Choroid plexus epithelial cell (primary cell): ENCODE results near the gene CNKSR2.

Experiments used
- DNase-seq: peaks from one replicate; pipeline ENCODE4 v3.0.0-alpha.2; 2010; ENCODE audit warnings: low read depth
- H3K4me3 ChIP-seq: 2 replicates; pipeline ENCODE4 v1.5.1; 2011; ENCODE audit warnings: low read depth, mild to moderate bottlenecking, control low read depth, low read length, moderate library complexity
- CTCF ChIP-seq: conservative IDR thresholded peaks from 2 replicates; pipeline ENCODE4 v1.5.1; 2011; ENCODE audit warnings: low read depth, mild to moderate bottlenecking, control low read depth, inconsistent platforms, low read length, moderate library complexity

The CNKSR2 gene

GRCh38 chrX:21394792-21395191 lies 20.6 kb downstream of the CNKSR2 start:
- TF ChIP-seq CTCF: no peak
- DNase-seq: no peak
- H3K4me3 ChIP-seq: no peak overlapping the region

DNA sequence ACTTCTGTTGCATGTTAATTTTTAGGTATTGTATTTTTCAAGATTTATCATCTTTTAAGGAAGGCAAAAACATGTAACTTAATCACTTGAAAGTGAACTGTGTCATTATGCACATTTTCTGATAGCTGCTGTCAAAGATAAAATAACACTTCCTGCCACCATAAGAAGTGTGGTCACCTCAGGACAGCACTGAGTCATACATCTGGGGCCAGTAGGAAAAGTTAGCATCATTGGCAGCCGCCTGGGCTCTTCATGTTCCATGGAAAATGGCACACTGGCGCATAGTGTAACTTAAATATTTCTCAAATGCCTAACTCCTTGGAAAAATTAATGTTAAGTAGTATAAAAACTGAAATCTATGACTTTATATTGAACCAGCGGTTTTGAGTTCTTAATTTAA lies 24.2 kb downstream of the CNKSR2 start:
- no peak for DNase-seq
- no peak overlapping the region for H3K4me3 ChIP-seq
- no peak for TF ChIP-seq CTCF

DNA sequence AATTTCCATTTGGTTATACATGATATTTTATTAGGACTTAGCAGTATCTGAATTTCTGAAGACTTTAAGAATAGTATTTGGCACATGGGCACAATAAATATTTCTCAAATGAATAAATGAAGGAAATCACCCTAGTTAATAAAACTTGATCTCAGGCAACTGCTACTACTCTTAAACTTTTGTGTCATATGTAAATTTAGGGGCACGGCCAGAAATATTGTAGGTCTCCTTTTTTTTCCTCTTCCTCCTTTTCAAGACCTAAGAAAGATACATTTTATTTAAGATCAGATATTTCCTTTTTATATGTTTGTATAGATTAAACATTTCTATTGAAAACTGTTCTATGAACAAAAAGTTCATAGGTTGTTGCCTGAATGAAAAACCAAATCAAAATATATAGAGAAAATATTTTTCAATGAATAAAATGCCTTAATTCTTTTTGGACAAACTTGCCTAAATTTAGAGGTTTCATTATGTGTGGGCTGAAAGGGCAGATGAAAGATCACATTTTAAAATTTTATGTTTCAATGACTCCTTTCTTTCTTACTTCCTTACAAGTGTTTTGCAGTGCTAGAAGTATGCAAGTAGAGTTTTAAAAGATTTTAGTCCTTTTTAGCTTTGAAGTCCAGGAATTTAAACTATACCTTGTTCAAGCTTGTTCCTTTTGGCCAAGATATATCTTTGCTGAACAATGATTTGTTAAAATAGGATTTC lies 26.3 kb downstream of the CNKSR2 start:
- no peak for TF ChIP-seq CTCF
- no peak for DNase-seq
- H3K4me3 ChIP-seq: no peak overlapping the region

DNA sequence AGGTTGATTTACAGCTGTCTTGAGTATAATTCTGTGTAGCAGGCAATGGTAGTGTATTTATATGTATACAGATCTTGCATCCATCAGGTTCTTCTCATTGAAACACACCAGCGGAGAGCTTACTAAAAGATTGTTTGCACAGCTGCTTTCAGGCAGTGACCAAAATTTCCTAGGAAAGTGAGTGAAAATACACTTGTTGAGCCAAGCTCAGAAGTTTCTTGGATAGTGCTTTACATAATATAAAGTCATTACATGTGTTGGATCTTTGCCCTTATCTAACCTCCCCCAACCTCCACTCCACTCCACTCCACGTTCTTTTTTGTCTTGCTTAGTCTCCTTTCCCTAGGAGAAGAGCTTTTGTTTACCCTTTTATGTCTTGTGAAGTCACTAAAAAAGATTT lies 34.1 kb downstream of the CNKSR2 start:
- no peak for DNase-seq
- no peak overlapping the region for H3K4me3 ChIP-seq
- no peak for TF ChIP-seq CTCF

DNA sequence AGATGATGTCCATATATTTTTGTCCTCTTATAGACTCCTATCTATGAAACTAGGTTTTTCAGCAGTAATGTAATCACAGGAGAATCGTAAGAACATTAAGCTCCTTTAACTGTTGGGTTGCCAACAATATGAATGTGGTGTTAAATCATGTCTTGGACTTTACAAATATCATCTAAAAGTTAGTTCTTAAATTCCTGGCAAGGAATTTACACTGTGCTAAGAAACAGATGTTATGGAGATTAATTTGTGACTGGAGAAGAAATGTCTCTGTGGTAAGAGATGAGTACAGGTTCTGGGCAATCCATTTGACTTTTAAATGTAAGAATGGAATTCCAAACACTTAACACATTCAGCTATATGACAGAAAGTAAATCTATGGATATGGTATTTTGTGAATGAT lies 34.6 kb downstream of the CNKSR2 start:
- DNase-seq: no peak
- no peak overlapping the region for H3K4me3 ChIP-seq
- TF ChIP-seq CTCF: no peak

GRCh38 chrX:21412029-21412428 lies 37.8 kb downstream of the CNKSR2 start:
- no peak for TF ChIP-seq CTCF
- H3K4me3 ChIP-seq: no peak overlapping the region
- DNase-seq: no peak

DNA sequence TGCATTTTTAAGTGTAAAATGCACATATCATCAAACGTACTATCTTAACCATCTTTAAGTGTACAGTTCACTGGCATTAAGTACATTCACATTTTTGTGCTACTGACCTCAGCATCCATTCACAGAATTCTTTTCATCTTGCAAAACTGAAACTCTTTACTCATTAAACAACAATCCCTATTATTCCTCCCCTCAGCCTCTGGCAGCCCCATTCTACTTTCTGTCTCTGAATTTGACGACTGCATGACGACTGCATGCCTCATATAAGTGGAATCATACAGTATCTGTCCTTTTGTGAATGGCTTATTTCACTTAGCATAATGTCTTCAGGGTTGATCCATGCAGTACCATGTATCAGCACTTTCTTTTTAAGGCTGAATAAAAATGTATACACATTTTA lies 38.7 kb downstream of the CNKSR2 start:
- TF ChIP-seq CTCF: no peak
- no peak overlapping the region for H3K4me3 ChIP-seq
- peak; percentile 2 for DNase-seq
